ENCODE results near the gene RAPGEF1.
A peak's percentile ranks its signal among the peaks of the same experiment; 100 is the strongest.
"Not testable (repeated sequence)": the region's sequence is repeated elsewhere in the genome, so short reads cannot be mapped to it uniquely, and the experiment has no call there.

The RAPGEF1 gene

DNA sequence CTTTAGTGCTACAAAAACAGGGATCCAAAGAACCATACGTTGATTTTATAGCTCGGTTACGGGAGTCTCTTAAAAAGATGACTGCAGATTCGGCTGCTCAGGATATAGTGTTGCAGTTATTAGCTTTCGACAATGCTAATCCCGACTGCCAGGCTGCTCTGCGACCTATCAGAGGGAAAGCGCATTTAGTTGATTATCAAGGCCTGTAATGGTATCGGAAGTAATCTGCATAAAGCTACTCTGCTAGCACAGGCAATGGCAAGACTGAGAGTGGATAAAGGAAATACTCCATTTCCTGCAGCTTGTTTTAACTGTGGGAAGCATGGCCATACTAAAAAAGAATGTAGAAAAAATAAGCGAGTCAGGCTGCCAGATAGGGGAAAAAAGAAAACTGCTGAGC, 58.0 kb downstream of the RAPGEF1 start:
- DNase-seq; in situ Hi-C loops (cut with MboI; ENCODE audit: low pct_unique_long_range_greater_than_20kb, low sequenced_read_pairs): not testable (repeated sequence)

DNA sequence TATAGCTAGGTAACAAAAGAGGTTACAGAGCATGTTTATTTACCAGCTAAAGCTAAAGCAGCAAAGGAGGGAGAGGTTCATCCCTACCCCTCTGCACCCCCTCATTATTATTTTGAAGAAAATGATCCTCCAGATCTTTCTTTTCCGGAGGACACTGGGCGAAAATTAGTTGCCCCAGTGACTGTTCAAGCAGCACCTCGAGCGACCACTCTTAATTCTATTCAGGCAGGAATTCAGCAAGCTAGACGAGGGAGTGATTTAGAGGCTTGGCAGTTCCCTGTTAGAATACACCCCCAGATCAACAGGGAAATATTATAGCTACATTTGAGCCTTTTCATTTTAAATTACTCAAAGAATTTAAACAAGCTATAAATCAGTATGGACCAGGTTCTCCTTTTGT, 58.8 kb downstream of the RAPGEF1 start:
- DNase-seq; in situ Hi-C loops (cut with MboI; ENCODE audit: low pct_unique_long_range_greater_than_20kb, low sequenced_read_pairs): not testable (repeated sequence)

DNA sequence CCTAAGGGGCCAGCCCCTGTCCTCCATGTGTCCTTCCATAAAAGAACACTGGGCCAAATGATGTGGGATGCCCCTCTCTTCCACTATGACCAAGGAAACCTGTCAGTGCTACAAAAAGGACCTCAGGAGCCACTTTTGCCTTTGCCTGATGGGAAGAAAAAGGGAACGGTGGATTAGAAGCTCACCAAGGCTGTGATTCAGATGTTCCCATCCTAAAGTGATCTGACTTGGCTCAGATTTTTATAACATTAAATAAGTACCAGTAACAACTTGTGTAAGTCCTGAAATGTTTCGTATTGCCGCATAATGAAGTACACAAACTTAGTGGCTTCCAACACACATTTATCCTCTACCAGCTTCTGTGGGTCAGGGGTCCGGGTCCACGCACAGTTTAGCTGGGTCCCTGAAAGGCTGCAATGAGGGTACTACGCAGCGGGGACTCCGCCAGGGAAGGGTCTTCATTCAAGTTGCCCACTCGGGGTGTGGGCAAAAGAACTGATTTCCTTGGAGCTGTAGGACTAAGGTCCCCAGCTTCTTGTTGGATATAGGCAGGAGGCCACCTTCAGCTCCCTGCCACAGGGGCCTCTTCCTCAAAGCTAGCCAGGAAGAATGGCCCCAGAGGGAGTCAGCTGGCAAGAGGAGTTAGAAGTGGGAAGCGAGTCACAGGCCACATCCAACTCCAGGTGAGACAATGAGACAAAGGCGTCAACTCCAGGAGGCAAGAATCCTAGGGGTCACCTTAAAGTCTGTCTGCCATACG, 60.4 kb downstream of the RAPGEF1 start:
- in situ Hi-C loops (cut with MboI; ENCODE audit: low pct_unique_long_range_greater_than_20kb, low sequenced_read_pairs), result no loop called here
- no peak for DNase-seq

DNA sequence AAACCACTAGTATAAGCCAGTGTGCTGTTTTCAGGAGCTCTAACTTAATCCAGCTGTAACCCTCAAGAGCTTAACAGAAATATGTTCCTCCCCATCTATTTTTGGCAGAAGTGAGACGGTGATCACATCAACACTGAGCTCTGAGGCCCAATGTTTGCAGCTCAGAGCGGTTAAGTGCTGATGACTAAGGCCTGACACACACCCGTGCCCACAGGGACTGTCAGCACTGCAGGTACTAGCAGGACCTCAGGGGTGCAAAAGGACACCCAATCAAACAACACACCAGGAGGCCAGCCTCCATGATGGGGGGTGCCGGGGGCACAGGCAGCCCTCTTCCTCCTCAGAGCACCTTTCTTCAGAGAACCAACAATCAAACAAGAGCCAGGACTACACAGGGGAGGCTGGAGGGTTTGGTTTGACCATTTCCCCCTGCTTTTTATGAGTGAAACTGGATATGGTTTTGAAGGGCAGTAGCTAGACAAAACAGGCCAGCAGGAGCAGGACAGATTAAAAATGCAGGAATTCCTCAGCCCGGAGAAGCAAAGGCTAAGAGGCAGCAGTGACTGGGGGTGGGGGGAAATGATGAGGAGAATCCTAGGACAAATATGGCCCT, 61.3 kb downstream of the RAPGEF1 start:
- DNase-seq, result peak; percentile 66
- in situ Hi-C loops (cut with MboI; ENCODE audit: low pct_unique_long_range_greater_than_20kb, low sequenced_read_pairs), result no loop called here

DNA sequence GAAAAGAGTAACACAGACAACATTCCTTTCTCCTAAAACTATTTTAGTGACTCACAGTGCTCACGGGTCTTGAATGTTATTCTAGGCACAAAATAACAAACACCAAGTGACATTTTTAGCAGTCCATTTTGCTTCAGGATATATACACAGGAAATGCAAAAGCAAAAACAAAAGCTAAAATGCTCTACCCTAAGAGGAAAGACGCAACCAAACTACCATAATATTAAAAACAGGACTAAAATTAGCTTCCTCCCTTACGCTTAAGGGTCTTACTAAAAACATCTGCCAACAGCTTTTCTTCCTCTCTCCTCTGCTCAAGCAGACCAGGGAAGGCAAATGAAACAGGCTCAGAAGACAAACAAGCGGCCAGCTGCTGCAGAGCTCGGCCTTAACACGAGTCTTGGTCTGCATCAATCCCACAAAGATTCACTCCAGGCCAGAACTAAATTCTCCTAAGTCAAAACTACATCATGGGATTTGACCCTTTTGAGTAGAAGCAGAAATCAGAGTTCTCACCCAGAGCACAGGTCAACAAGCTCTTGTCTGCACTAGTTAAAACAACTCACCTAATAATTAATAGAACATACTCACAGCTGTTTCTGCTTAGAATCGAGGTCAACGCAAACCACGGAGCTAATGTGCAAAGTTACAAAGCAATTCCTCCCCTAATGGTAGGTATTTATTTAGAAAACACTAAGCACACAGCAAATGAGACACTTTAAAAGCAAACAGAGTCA, 62.3 kb downstream of the RAPGEF1 start:
- in situ Hi-C loops (cut with MboI; ENCODE audit: low pct_unique_long_range_greater_than_20kb, low sequenced_read_pairs), result no loop called here
- peak; percentile 52 for DNase-seq

DNA sequence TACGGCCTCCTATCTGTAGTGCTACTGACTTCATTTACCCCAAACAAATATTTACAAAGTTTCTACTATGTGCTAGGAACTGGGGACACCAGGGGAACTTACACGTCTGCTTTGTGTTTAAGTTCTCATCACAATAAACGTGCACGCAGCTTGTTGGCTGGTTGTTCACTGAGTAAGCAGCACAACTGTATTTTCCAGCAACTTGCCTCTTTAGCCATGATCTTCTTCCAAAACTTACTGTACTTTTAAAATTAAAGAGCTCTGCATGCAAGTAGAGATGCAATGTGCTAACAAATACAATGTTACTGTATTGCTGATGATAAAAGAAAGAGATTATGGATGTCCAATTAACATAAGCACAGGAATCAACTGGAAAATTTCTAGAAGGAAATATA, 62.8 kb downstream of the RAPGEF1 start:
- in situ Hi-C loops (cut with MboI; ENCODE audit: low pct_unique_long_range_greater_than_20kb, low sequenced_read_pairs), result no loop called here
- no peak for DNase-seq

DNA sequence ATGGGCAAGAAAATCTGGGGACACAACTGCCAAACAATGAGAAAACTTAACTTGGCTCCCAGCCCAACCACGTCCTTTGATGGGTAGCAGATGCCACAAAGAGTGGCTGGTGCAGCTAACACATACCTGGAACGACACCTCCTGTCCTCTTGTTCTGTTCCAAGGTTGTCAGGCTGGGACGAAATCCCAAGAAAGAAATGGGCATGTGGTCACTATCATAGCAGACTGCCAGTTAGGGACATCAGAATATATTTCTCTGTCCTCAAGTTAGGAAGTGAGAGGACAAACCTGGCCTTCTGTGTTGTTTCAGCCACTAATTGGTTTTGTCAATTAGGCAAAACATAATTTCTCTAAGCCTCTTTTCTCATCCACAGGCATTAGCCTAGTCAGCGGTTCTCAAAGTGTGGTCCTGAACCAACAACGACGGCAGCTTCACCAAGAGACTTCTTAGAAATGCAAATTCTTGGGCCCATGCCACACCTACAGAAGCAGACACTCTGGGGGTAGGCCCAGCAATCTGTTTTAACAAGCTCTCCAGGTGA, 63.4 kb downstream of the RAPGEF1 start:
- no peak for DNase-seq
- in situ Hi-C loops (cut with MboI; ENCODE audit: low pct_unique_long_range_greater_than_20kb, low sequenced_read_pairs), result no loop called here

DNA sequence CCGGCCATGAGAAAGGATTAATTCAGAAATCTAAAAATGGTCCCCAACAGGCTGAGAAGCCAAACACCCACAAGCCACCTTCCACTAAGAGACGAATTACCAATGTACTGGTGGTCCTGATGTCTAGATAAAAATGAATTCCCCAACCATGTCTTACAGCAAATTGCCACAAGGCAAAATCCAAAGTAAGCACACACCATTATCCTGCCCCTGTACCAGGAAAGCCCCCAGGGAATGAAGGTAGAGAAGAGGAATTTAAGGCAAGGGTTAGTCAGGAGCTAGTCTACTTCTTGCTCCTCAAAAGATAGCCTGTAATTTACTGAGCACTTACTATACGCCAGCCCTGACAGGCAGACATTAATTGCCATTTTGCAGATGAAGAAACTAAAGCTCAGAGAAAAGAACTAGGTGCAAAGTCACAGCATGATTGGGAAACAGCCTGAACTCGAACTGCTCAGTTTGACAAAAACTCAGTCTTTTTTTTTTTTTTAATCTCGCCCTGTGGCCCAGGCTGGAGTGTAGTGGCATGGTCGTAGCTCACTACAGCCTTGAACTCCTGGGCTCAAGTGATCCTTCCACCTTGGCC, 64.3 kb downstream of the RAPGEF1 start:
- no peak for DNase-seq
- in situ Hi-C loops (cut with MboI; ENCODE audit: low pct_unique_long_range_greater_than_20kb, low sequenced_read_pairs), result no loop called here

DNA sequence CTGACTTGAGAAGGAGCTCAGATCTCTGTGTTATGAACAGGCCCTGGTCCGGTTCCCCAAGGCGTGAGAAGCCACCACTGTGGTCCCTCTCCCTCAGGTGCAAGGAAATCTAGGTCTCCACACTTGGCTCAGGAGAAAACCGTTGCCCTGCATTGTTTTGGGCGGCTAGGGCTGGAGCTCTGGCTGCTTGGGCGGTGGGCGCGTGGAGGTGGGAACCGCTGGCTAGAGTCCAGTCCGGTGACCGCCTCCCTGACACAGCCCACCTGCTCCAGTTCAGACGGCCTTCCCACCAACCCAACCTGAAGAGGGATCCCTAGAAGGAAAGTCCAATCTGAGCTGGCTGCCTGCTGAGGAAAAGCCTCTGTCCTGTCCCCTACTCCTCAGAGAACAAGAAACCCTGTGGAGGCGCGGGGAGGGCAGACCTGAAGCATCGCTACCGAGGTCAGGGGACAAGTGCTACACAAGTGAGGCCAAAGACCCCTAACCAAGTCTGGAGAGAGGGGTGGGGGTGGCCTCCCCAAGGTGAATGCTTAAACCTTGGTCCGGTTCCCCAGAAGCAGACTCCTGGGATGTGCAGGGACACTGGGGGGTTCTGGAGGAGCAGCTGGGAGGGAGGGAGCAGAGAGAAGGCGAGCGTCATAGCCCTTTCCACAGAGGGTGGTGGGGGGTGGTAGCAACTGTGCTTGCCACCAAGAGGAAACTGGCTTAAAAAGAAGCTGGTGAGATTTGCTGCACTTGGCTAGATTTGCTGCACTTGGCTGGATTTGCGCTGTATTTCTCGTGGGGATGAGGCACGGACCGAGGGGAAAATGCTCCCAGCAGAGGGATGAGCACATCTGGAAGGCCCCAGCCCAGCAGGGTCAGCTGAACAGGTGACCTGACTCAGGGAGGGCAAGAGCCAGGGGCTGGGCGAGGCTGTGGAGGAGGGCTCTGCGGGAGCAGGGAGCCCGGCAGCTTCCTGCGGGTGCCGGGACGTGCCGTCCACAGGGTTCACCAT, 65.2 kb downstream of the RAPGEF1 start:
- in situ Hi-C loops (cut with MboI; ENCODE audit: low pct_unique_long_range_greater_than_20kb, low sequenced_read_pairs), result no loop called here
- no peak for DNase-seq

DNA sequence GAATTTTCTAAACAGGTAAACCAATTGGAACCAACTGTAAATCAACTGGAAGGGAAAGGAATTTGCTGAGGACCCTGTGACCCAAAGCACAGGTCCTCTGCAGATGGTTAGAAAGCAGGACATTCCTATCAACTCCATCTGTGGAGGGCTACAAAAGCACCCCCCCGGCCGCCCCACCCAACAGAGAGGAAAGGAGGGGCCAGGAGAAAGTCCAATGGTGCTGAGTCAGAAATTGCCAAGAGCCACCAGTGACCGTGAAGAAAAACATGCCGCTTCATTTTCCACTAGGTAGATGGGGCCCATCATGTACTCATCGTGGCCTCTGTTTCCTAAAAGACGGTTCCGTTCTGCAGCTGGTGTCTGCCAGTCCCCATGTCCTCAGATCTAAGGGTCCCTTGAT, 66.3 kb downstream of the RAPGEF1 start:
- in situ Hi-C loops (cut with MboI; ENCODE audit: low pct_unique_long_range_greater_than_20kb, low sequenced_read_pairs), result no loop called here
- no peak for DNase-seq

DNA sequence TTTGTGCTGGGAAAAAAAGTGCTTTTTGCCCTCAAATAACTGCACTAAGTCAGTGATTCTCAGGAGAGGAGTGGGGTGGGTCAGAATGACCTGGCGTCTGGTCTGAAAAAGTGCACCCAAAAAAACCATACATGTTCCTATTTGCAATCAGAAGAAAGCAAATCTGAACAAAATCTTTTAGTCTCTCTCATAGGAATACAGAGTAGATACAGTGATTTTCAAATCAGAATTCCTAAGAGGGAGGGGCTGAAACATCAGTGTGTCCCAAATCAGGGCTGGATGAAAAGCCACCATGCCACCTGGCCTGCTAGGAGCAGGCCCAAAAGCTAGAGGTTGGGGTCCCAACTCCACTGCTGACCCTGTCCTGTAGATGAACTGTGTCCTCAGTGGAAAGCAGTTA, 66.8 kb downstream of the RAPGEF1 start:
- DNase-seq, result no peak
- in situ Hi-C loops (cut with MboI; ENCODE audit: low pct_unique_long_range_greater_than_20kb, low sequenced_read_pairs), result no loop called here

DNA sequence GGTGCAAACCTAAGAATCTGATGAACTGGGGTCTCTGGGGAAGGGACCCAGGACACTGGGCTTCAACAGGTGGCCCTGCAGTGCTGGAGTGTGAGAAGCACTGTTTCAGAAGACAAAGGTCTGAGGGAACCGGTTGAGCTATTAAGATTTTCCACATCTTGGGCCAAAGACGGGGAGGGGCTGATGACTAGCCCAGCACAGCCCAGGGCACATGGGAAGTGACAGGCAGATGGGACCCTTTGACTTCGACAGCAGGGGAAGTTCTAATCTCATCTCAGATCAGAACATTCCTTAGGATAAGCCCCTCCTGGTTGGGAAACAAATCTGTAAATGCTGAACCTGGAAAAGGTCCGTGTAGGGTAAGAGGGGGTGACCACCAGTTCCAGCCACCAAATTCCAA, 67.4 kb downstream of the RAPGEF1 start:
- no peak for DNase-seq
- in situ Hi-C loops (cut with MboI; ENCODE audit: low pct_unique_long_range_greater_than_20kb, low sequenced_read_pairs), result no loop called here

DNA sequence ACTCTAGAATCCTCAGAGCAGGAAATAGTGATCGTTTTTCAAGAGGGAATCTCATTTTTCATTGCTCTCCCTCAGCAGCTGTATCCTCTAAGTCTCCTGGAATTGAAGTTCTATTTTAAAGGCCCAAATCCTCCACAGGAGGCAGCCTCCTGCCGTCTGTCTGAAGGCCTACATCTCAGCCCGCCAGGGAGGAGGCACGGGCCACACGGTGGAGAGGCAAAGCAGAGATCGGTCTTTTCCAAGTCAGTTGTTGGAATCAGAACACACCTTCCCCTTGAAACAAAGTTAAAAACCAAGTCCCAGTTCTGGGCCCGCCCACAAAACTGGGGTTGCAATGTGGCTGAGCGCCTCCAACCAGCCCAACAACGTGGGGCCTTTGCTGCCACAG, 68.7 kb downstream of the RAPGEF1 start:
- no peak for DNase-seq
- in situ Hi-C loops (cut with MboI; ENCODE audit: low pct_unique_long_range_greater_than_20kb, low sequenced_read_pairs), result no loop called here

DNA sequence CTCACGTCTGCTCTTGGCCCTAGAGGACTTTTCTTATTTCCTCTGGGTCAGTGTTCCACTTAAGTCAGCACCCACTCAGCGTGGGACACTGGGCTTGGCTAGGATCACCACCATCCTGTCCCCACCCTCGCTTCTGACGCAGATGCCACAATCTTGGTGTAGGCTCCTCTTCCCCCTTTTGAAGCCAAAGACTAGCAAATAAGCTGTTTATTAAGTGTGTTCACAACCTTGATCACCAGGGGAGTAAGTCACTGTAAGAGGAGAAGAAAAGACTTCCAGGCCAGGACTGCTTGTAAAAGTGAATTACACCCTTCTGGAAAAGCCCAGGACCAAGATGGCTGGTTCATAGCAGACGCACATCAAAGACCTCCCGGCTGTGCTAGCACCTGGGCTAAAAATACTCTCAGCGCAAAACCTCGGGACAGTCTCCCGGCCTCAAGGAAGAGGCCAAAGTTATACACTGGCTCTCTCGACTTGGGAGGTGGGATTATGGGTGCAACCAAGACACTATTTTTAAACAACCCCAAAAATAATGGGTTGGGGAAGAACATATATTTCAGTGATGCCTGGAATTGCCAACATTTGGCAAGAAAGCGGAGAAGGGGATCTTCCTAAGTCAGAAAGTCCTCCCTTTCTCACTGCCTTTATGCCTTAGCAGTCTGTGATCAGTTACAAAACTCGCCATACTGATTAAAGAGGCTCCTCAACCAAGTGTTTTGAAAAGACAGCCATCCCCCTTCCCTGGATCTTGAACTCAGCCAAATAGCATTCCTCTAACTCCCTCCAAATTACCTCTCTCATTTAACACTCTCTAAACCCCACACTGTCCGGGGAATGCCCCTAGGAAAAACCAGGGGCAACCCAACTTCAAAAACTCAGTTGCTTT, 69.4 kb downstream of the RAPGEF1 start:
- in situ Hi-C loops (cut with MboI; ENCODE audit: low pct_unique_long_range_greater_than_20kb, low sequenced_read_pairs), result no loop called here
- no peak for DNase-seq

DNA sequence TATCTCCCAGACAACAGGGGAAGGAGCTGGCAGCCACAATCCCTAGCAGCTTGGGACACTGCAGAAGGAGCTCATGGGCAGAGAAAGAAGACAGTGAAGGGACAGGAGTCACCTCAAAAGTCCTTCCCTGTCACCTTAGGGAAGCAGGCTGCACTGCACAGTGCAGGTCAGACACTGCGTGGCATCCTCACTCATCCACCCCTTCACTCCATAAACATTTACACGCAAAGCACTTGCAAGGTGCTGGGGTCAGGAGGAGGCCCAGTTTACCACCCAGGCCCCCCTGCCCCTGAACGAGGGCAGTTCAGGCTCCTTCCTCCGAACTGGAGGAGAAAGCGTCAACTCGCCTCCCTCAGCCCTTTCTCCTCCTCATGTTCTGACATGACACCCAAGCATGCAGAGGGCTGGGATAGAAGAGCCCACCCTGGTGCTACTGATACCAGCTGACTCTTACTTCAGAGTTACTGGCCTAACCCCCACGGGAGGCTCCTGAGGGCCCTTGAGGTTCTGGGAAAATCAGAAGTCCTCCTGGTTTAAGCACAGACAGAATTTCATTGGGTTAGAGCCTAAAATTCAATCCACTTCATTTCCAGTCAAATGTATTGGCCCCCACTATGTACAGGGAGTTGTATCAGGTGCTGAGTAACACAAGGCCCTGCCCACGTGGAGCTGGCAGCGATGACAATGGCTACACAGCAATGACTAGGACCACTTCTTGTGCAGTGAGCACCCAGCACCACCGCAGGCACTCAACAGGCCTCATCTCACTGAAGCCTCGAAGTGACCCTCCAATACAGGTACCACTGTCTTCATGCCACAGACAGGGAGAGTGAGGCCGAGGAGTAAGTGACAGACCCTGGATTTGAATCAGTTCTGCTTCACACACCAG, 70.4 kb downstream of the RAPGEF1 start:
- in situ Hi-C loops (cut with MboI; ENCODE audit: low pct_unique_long_range_greater_than_20kb, low sequenced_read_pairs), result no loop called here
- DNase-seq, result no peak

DNA sequence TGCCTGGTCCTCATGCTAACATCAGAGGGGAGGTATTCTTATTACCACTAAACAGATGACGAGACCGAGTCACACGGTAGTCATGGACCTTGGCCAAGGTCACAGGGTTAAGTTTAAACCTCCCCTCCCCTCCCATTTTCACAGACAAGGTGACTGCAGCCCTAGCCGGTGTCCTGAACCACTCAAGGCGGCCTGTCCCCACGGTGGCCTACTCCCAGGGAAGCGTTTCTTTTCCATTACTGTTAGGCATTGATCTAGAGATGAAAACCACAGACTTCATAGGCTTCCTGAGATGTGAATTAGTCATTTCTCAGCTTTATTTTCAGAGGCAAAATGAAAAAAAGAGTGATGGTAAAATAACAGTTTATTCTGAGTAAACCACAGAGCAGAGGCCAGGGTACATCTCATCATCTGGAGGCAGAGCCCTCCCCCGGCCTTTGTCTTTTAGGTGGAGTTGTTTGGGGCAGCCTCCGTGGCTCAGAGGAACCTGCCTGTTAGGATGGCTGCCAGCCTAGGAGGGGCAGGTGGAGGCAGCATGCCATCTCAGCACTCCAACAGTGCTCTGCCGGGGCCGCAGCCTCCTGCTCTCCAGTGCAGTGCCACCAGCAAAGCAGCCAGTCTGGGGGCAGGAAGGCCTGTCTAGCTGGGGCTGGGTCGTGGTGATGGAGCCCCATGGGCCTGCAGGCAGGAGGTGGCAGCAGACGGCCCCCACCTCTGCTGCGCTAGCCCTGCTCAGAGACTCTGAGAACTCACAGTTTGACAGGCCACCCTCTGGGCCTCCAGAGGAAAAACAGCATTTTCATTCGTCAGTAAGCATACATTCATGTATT, 71.2 kb downstream of the RAPGEF1 start:
- in situ Hi-C loops (cut with MboI; ENCODE audit: low pct_unique_long_range_greater_than_20kb, low sequenced_read_pairs), result no loop called here

More for the DNA sequence above, 71.2 kb downstream of the RAPGEF1 start:
- peak; percentile 27 for DNase-seq

Measured in KBM-7 (cell line).